GM12873 (cell line): ENCODE results near the gene RDM1.

Source experiments
- CTCF ChIP-seq: IDR thresholded peaks from 2 replicates; pipeline ENCODE4 v1.5.1; 2012; ENCODE audit warnings: low read depth, mild to moderate bottlenecking, moderate library complexity, low read length, control low read depth; ENCODE audit not compliant: insufficient read depth; ENCODE audit errors: missing control alignments

Gene RDM1

GRCh38 chr17:35930211-35931065, at the start of gene RDM1:
RDM1 (minus strand) TSS chr17:35930773; CDS start chr17:35930727, 46 bp downstream.
- TF ChIP-seq CTCF = no peak

GRCh38 chr17:35978346-35978745, 47.8 kb upstream of the RDM1 start:
- TF ChIP-seq CTCF = no peak

GRCh38 chr17:35977509-35977908, 46.9 kb upstream of the RDM1 start:
- TF ChIP-seq CTCF = no peak

GRCh38 chr17:35973333-35974260, 43.0 kb upstream of the RDM1 start:
- no peak for TF ChIP-seq CTCF

GRCh38 chr17:35972945-35973332, 42.4 kb upstream of the RDM1 start:
- TF ChIP-seq CTCF = no peak

GRCh38 chr17:35972535-35972934, 42.0 kb upstream of the RDM1 start:
- TF ChIP-seq CTCF = no peak

- TF ChIP-seq CTCF = no peak
These were observed 41.5 kb upstream of the RDM1 start for GRCh38 chr17:35972066-35972465.
